OCI-LY7 (cell line): ENCODE results near the gene TFAP2A.

Experiments used
- CTCF ChIP-seq: fragments of 200-600 bp; sonication (generic); conservative IDR thresholded peaks from 2 replicates; pipeline ENCODE4 v1.5.1; 2014; ENCODE audit warnings: mild to moderate bottlenecking, antibody characterized with exemption, low read length, moderate library complexity, mixed read lengths
- EZH2phosphoT487 ChIP-seq: fragments of 200-600 bp; sonication (generic); IDR thresholded peaks from 2 replicates; pipeline ENCODE4 v1.6.1; 2018; ENCODE audit warnings: low read depth, borderline replicate concordance, mild to moderate bottlenecking, mixed run types, antibody characterized with exemption, low read length, moderate library complexity, mixed read lengths

- no peak for TF ChIP-seq EZH2phosphoT487
- no peak for TF ChIP-seq CTCF
Measured at GRCh38 chr6:10412461-10413261, 2.2 kb downstream of the TFAP2A start.
